Duodenal mucosa (tissue), 2 donors: ENCODE data around the gene PAH.

Experiments
- H3K27ac ChIP-seq: one replicate; pipeline ENCODE4 v1.7.0; 2013; ENCODE audit warnings: low read depth, low read length
- H3K27me3 ChIP-seq, 2 donors: one replicate each; pipeline ENCODE4 v1.7.0; 2013; ENCODE audit warnings: low read length in 2 of 2, control low read depth in 1 of 2; ENCODE audit not compliant: insufficient read depth in 2 of 2, control insufficient read depth in 1 of 2
- H3K36me3 ChIP-seq, 2 donors: one replicate each; pipeline ENCODE4 v1.7.0; 2013; ENCODE audit warnings: low read length in 2 of 2, control low read depth in 1 of 2; ENCODE audit not compliant: insufficient read depth in 2 of 2, control insufficient read depth in 1 of 2
- H3K4me1 ChIP-seq, 2 donors: one replicate each; pipeline ENCODE4 v1.7.0; 2013; ENCODE audit warnings: low read length in 2 of 2, control low read depth in 1 of 2; ENCODE audit not compliant: insufficient read depth in 2 of 2, control insufficient read depth in 1 of 2
- H3K4me3 ChIP-seq, 2 donors: one replicate each; pipeline ENCODE4 v1.7.0; 2013; ENCODE audit warnings: low read length in 2 of 2, low read depth in 1 of 2
- H3K9ac ChIP-seq, 2 donors: one replicate each; pipeline ENCODE4 v1.7.0; 2013; ENCODE audit warnings: low read length in 2 of 2, low read depth in 1 of 2
- H3K9me3 ChIP-seq, 2 donors: one replicate each; pipeline ENCODE4 v1.7.0; 2013; ENCODE audit warnings: low read length in 2 of 2, control low read depth in 1 of 2; ENCODE audit not compliant: control insufficient read depth in 1 of 2

Gene PAH

GRCh38 chr12:102902093-102902492, 15.0 kb downstream of the PAH start:
- no peaks in the 10 kb centered on the region for H3K4me1 ChIP-seq
- H3K9ac ChIP-seq, result no peak overlapping the region
- H3K27me3 ChIP-seq, result no peaks in the 10 kb centered on the region
- H3K27ac ChIP-seq, result no peak overlapping the region
- H3K4me3 ChIP-seq, result no peak overlapping the region
- no peaks in the 10 kb centered on the region for H3K9me3 ChIP-seq
- H3K36me3 ChIP-seq, result no peaks in the 10 kb centered on the region

GRCh38 chr12:102900389-102900788, 16.7 kb downstream of the PAH start:
- H3K36me3 ChIP-seq, result no peaks in the 10 kb centered on the region
- no peaks in the 10 kb centered on the region for H3K27me3 ChIP-seq
- no peak overlapping the region for H3K27ac ChIP-seq
- H3K9me3 ChIP-seq, result no peaks in the 10 kb centered on the region
- H3K4me3 ChIP-seq, result no peak overlapping the region
- H3K9ac ChIP-seq, result no peak overlapping the region
- no peaks in the 10 kb centered on the region for H3K4me1 ChIP-seq

- no peak overlapping the region for H3K9ac ChIP-seq
- H3K27me3 ChIP-seq, result no peaks in the 10 kb centered on the region
- no peak overlapping the region for H3K27ac ChIP-seq
- no peak overlapping the region for H3K4me3 ChIP-seq
- no peaks in the 10 kb centered on the region for H3K4me1 ChIP-seq
- H3K9me3 ChIP-seq, result no peaks in the 10 kb centered on the region
- no peaks in the 10 kb centered on the region for H3K36me3 ChIP-seq
These were observed 21.0 kb downstream of the PAH start for GRCh38 chr12:102896067-102896466.

GRCh38 chr12:102891756-102892155, 25.3 kb downstream of the PAH start:
- Histone ChIP-seq H3K27ac (no peak overlapping the region), H3K27me3 (no peaks in the 10 kb centered on the region), H3K9ac (no peak overlapping the region), H3K9me3 (no peaks in the 10 kb centered on the region), H3K4me3 (no peak overlapping the region), H3K36me3 (no peaks in the 10 kb centered on the region), H3K4me1 (no peaks in the 10 kb centered on the region)

GRCh38 chr12:102888511-102888910, 28.5 kb downstream of the PAH start:
- Histone ChIP-seq H3K4me3 (no peak overlapping the region), H3K27me3 (peaks cover 0 to 9% of the 10 kb centered on the region in 2 donors), H3K9ac (no peak overlapping the region), H3K4me1 (no peaks in the 10 kb centered on the region), H3K27ac (no peak overlapping the region), H3K36me3 (no peaks in the 10 kb centered on the region), H3K9me3 (no peaks in the 10 kb centered on the region)

- Histone ChIP-seq H3K27ac (no peak overlapping the region), H3K4me3 (no peak overlapping the region), H3K27me3 (peaks cover 0 to 9% of the 10 kb centered on the region in 2 donors), H3K4me1 (no peaks in the 10 kb centered on the region), H3K36me3 (no peaks in the 10 kb centered on the region), H3K9ac (no peak overlapping the region), H3K9me3 (no peaks in the 10 kb centered on the region)
These were observed 31.8 kb downstream of the PAH start for GRCh38 chr12:102885043-102885932.

GRCh38 chr12:102883204-102883799, 33.7 kb downstream of the PAH start:
- H3K9ac ChIP-seq, result no peak overlapping the region
- H3K4me3 ChIP-seq, result no peak overlapping the region
- no peaks in the 10 kb centered on the region for H3K36me3 ChIP-seq
- no peaks in the 10 kb centered on the region for H3K9me3 ChIP-seq
- H3K27me3 ChIP-seq, result peaks cover 0 to 9% of the 10 kb centered on the region in 2 donors
- no peaks in the 10 kb centered on the region for H3K4me1 ChIP-seq
- no peak overlapping the region for H3K27ac ChIP-seq

- H3K27me3 ChIP-seq, result no peaks in the 10 kb centered on the region
- no peaks in the 10 kb centered on the region for H3K4me1 ChIP-seq
- H3K4me3 ChIP-seq, result no peak overlapping the region
- no peak overlapping the region for H3K9ac ChIP-seq
- H3K9me3 ChIP-seq, result no peaks in the 10 kb centered on the region
- H3K27ac ChIP-seq, result no peak overlapping the region
- H3K36me3 ChIP-seq, result no peaks in the 10 kb centered on the region
These were observed 36.3 kb downstream of the PAH start for GRCh38 chr12:102880783-102881182.

- no peak overlapping the region for H3K4me3 ChIP-seq
These were observed 37.8 kb downstream of the PAH start for GRCh38 chr12:102879144-102879763.

GRCh38 chr12:102876883-102877282, 40.2 kb downstream of the PAH start:
- H3K4me3 ChIP-seq, result no peak overlapping the region
- H3K36me3 ChIP-seq, result no peaks in the 10 kb centered on the region
- H3K27me3 ChIP-seq, result no peaks in the 10 kb centered on the region
- H3K9ac ChIP-seq, result no peak overlapping the region
- H3K4me1 ChIP-seq, result no peaks in the 10 kb centered on the region
- no peak overlapping the region for H3K27ac ChIP-seq
- no peaks in the 10 kb centered on the region for H3K9me3 ChIP-seq

More at GRCh38 chr12:102879144-102879763, 37.8 kb downstream of the PAH start:
- Histone ChIP-seq H3K4me1 (no peaks in the 10 kb centered on the region), H3K36me3 (no peaks in the 10 kb centered on the region), H3K9me3 (no peaks in the 10 kb centered on the region), H3K27ac (no peak overlapping the region), H3K27me3 (no peaks in the 10 kb centered on the region), H3K9ac (no peak overlapping the region)
